ENCODE data around the gene PLCH1. TPM values are rescaled to one million over a fixed set of nuclear protein-coding genes. Genes with fewer than 3 reads are reported as not detected.

The PLCH1 gene
- total RNA-seq, 1 donor, result 0.36 TPM

DNA sequence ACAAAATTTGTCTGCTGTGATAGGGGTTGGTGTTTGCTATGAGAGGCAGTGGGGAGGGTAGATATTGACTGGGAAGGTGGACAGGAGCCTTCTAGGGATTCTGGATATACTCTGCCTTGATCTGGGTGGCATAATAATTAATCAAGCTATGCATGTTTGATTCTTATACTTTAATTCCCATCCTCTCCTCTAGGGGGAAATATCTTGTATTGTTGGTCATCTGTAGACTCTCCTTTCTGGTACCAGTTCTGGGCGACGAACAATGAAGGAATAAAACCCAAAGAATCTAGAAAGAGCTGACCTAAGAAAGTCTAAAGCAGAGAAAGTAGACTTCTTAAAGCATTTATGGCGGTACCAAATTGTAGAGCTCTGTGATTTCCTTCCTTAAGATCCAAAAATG lies 253.2 kb downstream of the PLCH1 start:
- H2AFZ ChIP-seq (ENCODE audit: low read length), result no peak overlapping the region
- no peaks in the 10 kb centered on the region for H4K20me1 ChIP-seq (ENCODE audit: insufficient read depth, low read length)
- H3K4me1 ChIP-seq (ENCODE audit: insufficient read depth, low read length), result no peaks in the 10 kb centered on the region
- no peaks in the 10 kb centered on the region for H3K36me3 ChIP-seq (ENCODE audit: insufficient read depth, low read length)
- no peak overlapping the region for H3K4me2 ChIP-seq (ENCODE audit: insufficient read depth, low read length)
- no peak overlapping the region for H3K4me3 ChIP-seq (ENCODE audit: insufficient read depth, low read length)
- TF ChIP-seq, protein P1, sequence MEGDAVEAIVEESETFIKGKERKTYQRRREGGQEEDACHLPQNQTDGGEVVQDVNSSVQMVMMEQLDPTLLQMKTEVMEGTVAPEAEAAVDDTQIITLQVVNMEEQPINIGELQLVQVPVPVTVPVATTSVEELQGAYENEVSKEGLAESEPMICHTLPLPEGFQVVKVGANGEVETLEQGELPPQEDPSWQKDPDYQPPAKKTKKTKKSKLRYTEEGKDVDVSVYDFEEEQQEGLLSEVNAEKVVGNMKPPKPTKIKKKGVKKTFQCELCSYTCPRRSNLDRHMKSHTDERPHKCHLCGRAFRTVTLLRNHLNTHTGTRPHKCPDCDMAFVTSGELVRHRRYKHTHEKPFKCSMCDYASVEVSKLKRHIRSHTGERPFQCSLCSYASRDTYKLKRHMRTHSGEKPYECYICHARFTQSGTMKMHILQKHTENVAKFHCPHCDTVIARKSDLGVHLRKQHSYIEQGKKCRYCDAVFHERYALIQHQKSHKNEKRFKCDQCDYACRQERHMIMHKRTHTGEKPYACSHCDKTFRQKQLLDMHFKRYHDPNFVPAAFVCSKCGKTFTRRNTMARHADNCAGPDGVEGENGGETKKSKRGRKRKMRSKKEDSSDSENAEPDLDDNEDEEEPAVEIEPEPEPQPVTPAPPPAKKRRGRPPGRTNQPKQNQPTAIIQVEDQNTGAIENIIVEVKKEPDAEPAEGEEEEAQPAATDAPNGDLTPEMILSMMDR (IDR thresholded peaks at IDR 0.05; ENCODE audit: extremely low read depth, low read depth, low read length), result no peak
- no peak for DNase-seq (ENCODE audit: insufficient read length, low spot score, missing footprints)
- no peaks in the 10 kb centered on the region for H3K27me3 ChIP-seq (ENCODE audit: insufficient read depth, low read length)
- H3K27ac ChIP-seq (ENCODE audit: low read depth, low read length), result no peak overlapping the region
- no peaks in the 10 kb centered on the region for H3K79me2 ChIP-seq (ENCODE audit: insufficient read depth, low read length)
- H3K9me3 ChIP-seq (ENCODE audit: low read depth, low read length), result no peaks in the 10 kb centered on the region

DNA sequence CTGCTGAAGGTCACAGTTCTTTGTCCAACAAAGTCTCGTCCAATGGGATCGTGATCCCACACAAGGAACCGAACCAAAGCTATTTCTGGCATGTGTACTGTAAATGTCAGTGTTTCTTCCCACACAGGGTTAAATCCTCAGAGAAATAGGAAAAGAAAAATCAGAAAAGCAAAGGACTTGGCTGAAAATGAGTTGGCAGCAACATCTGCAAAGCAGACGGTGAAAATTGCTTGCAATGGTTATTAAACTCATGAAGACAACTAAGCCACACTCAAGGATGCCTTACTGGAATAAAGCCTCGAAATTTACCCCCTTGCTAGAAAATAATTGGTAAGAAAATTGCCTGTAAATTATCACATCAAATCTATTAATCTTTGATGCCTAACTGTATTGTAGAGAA lies 256.2 kb downstream of the PLCH1 start:
- H3K4me2 ChIP-seq (ENCODE audit: insufficient read depth, low read length), result no peak overlapping the region
- no peaks in the 10 kb centered on the region for H3K79me2 ChIP-seq (ENCODE audit: insufficient read depth, low read length)
- TF ChIP-seq, protein P1 (IDR thresholded peaks at IDR 0.05; ENCODE audit: extremely low read depth, low read depth, low read length), result no peak
- H3K9me3 ChIP-seq (ENCODE audit: low read depth, low read length), result no peaks in the 10 kb centered on the region
- no peaks in the 10 kb centered on the region for H3K36me3 ChIP-seq (ENCODE audit: insufficient read depth, low read length)
- DNase-seq (ENCODE audit: insufficient read length, low spot score, missing footprints), result no peak
- no peaks in the 10 kb centered on the region for H4K20me1 ChIP-seq (ENCODE audit: insufficient read depth, low read length)
- H2AFZ ChIP-seq (ENCODE audit: low read length), result no peak overlapping the region
- H3K4me1 ChIP-seq (ENCODE audit: insufficient read depth, low read length), result no peaks in the 10 kb centered on the region
- no peak overlapping the region for H3K4me3 ChIP-seq (ENCODE audit: insufficient read depth, low read length)
- H3K27ac ChIP-seq (ENCODE audit: low read depth, low read length), result no peak overlapping the region
- no peaks in the 10 kb centered on the region for H3K27me3 ChIP-seq (ENCODE audit: insufficient read depth, low read length)

DNA sequence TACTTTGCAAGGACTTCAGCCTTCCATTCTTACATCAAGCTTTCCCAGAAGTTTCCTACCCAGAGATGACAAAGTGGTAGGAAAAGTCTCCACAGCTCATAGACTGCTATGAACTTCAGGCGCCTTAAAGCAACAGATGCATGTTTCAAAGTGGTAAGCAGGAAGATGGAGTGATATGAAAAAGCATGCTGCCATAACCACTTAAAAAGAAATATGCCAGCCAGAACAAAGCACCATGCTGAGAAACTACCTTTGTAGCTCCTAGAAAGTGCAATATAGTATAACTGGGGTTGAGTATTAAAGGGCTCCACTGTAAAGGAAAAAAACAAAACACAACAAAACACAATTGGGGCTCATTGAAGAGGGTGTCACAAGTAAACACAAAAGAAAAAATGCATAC lies 259.0 kb downstream of the PLCH1 start:
- Histone ChIP-seq H2AFZ (ENCODE audit: low read length) (no peak overlapping the region), H3K36me3 (ENCODE audit: insufficient read depth, low read length) (no peaks in the 10 kb centered on the region), H3K27me3 (ENCODE audit: insufficient read depth, low read length) (no peaks in the 10 kb centered on the region), H3K9me3 (ENCODE audit: low read depth, low read length) (no peaks in the 10 kb centered on the region), H3K4me3 (ENCODE audit: insufficient read depth, low read length) (no peak overlapping the region), H3K79me2 (ENCODE audit: insufficient read depth, low read length) (no peaks in the 10 kb centered on the region), H3K27ac (ENCODE audit: low read depth, low read length) (no peak overlapping the region), H3K4me1 (ENCODE audit: insufficient read depth, low read length) (no peaks in the 10 kb centered on the region), H3K4me2 (ENCODE audit: insufficient read depth, low read length) (no peak overlapping the region), H4K20me1 (ENCODE audit: insufficient read depth, low read length) (no peaks in the 10 kb centered on the region)
- TF ChIP-seq, protein P1 (IDR thresholded peaks at IDR 0.05; ENCODE audit: extremely low read depth, low read depth, low read length), result no peak
- no peak for DNase-seq (ENCODE audit: insufficient read length, low spot score, missing footprints)

DNA sequence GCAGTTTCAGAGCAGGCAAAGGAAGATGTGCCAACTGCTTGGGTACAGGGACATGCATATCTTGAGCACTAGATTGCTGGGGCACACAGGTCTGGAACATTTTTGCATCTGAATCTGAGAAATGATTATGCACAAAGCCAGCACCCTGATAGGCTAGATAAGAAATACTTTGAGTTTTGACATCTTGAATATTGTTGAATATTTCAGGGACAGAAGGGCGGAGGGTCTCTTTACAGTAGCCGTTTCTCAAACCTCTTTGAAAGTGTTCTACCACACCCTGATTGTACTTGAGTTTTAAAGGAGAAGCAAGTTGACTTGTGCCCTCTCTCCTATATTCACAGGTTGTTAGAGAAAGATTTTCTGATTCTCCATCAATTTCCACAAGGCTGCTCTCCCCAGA lies 263.3 kb downstream of the PLCH1 start:
- Histone ChIP-seq H3K36me3 (ENCODE audit: insufficient read depth, low read length) (no peaks in the 10 kb centered on the region), H3K9me3 (ENCODE audit: low read depth, low read length) (no peaks in the 10 kb centered on the region), H4K20me1 (ENCODE audit: insufficient read depth, low read length) (no peaks in the 10 kb centered on the region), H3K4me1 (ENCODE audit: insufficient read depth, low read length) (no peaks in the 10 kb centered on the region), H3K27ac (ENCODE audit: low read depth, low read length) (no peak overlapping the region), H3K4me2 (ENCODE audit: insufficient read depth, low read length) (no peak overlapping the region), H2AFZ (ENCODE audit: low read length) (no peak overlapping the region), H3K4me3 (ENCODE audit: insufficient read depth, low read length) (no peak overlapping the region), H3K27me3 (ENCODE audit: insufficient read depth, low read length) (no peaks in the 10 kb centered on the region), H3K79me2 (ENCODE audit: insufficient read depth, low read length) (no peaks in the 10 kb centered on the region)
- DNase-seq (ENCODE audit: insufficient read length, low spot score, missing footprints), result no peak
- TF ChIP-seq, protein P1 (IDR thresholded peaks at IDR 0.05; ENCODE audit: extremely low read depth, low read depth, low read length), result no peak
